PC-9 (cell line): ENCODE results near the gene ZDHHC1.

Experiments
- CTCF ChIP-seq: fragments of 200-600 bp; sonication (generic); conservative IDR thresholded peaks from 2 replicates; pipeline ENCODE4 v1.6.1; 2017; ENCODE audit warnings: mixed run types, antibody characterized with exemption, mild to moderate bottlenecking, moderate library complexity
- EZH2 ChIP-seq: fragments of 200-600 bp; sonication (generic); IDR thresholded peaks from 2 replicates; pipeline ENCODE4 v1.8.0; 2017; ENCODE audit warnings: antibody characterized with exemption, low read depth

- TF ChIP-seq EZH2: no peak
- no peak for TF ChIP-seq CTCF
These were observed 46.0 kb upstream of the ZDHHC1 start for GRCh38 chr16:67462279-67462655.
